ENCODE measurements around the gene CPT1C. TPM values are rescaled to one million over a fixed set of nuclear protein-coding genes. Genes with fewer than 3 reads are reported as not detected.

CPT1C gene
- total RNA-seq, 4 donors from 2014 or later: 1.8 to 5.9 (median 4.8) TPM

- ATAC-seq (ENCODE audit: low FRiP score): no peak
- TF ChIP-seq CTCF (IDR thresholded peaks at IDR 0.05): no peak
Measured at GRCh38 chr19:49683814-49684250, 7.1 kb upstream of the CPT1C start.

GRCh38 chr19:49684251-49684982, 6.5 kb upstream of the CPT1C start:
- TF ChIP-seq CTCF (IDR thresholded peaks at IDR 0.05): no peak
- no peak for DNase-seq (ENCODE audit: low spot score)
- ATAC-seq (ENCODE audit: low FRiP score): no peak

More at GRCh38 chr19:49683814-49684250, 7.1 kb upstream of the CPT1C start:
- DNase-seq (ENCODE audit: low spot score): no peak

GRCh38 chr19:49684983-49685553, 5.8 kb upstream of the CPT1C start:
- no peak for TF ChIP-seq CTCF (IDR thresholded peaks at IDR 0.05)

GRCh38 chr19:49685845-49686332, 5.0 kb upstream of the CPT1C start:
- DNase-seq (ENCODE audit: low spot score) (no peak), ATAC-seq (ENCODE audit: low FRiP score) (no peak)
- TF ChIP-seq CTCF (IDR thresholded peaks at IDR 0.05): no peak

More at GRCh38 chr19:49684983-49685553, 5.8 kb upstream of the CPT1C start:
- DNase-seq (ENCODE audit: low spot score) (no peak), ATAC-seq (ENCODE audit: low FRiP score) (no peak)

- ATAC-seq (ENCODE audit: low FRiP score) (no peak), DNase-seq (ENCODE audit: low spot score) (no peak)
- no peak for TF ChIP-seq CTCF (IDR thresholded peaks at IDR 0.05)
Measured at GRCh38 chr19:49686503-49687088, 4.3 kb upstream of the CPT1C start.

- DNase-seq (ENCODE audit: low spot score) (no peak), ATAC-seq (ENCODE audit: low FRiP score) (no peak)
- no peak for TF ChIP-seq CTCF (IDR thresholded peaks at IDR 0.05)
Measured at GRCh38 chr19:49687150-49687549, 3.8 kb upstream of the CPT1C start.
